A172 (cell line): Measurements from ENCODE around the gene SPC25. TPM values are rescaled to one million over a fixed set of nuclear protein-coding genes. Genes with fewer than 3 reads are reported as not detected.
A peak's percentile ranks its signal among the peaks of the same experiment; 100 is the strongest.
"Not testable (repeated sequence)": the region's sequence is repeated elsewhere in the genome, so short reads cannot be mapped to it uniquely, and the experiment has no call there.

Source experiments
- DNase-seq: peaks from one replicate; pipeline ENCODE4 v3.0.0-alpha.2; 2015; ENCODE audit warnings: low spot score
- total RNA-seq: library from RNA; depleted of rRNA; stranded (reverse); fragments of >200 nt; shearing (Covaris generic); gene quantifications from 2 replicates; pipeline ENCODE4 v1.2.3, GENCODE V29; 2014; rRNA removed

SPC25 gene, protein sequence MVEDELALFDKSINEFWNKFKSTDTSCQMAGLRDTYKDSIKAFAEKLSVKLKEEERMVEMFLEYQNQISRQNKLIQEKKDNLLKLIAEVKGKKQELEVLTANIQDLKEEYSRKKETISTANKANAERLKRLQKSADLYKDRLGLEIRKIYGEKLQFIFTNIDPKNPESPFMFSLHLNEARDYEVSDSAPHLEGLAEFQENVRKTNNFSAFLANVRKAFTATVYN
- 63.4 and 98.4 TPM in 2 replicates for total RNA-seq

DNA sequence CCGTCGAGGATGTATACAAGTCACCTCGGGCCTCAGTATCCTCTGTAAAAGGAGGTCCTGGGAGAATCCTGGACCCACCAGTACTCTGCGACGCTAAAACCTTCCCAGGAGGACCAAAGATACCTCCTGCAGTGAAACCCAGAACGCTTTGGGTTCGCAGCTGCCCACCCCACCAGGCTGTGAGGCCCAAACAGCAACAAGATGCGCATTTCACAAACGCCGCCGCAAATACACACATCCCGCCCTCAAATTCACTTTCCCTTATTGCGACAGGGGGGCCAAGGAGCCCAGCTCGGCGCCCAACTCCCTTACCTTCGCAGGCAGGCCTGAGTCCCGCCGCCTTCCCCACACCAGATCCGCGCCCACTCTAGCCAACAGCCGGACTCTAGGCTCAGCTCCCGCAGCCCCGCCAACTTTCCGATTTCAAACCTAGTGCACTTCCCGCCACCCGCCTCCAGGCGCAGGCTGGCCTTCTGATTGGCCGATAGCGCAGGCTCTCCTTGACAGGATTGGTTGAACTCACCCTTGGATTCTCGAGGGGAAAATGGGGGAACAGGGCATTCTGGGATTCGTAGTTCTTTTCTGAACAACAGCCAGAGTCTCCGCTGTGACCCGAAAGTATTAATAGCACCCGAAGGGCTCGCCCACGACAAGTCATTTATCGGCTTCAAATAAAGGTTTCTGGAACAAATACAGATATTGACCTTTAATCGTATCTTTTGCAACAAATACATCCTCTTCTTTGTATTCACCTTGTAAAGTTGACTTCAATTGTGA, at the start of gene SPC25:
SPC25 (minus strand) TSS at position 425 of the 777 bp plus-strand sequence. CDS start 911 bp downstream, outside the sequence.
- peak; percentile 92 for DNase-seq

DNA sequence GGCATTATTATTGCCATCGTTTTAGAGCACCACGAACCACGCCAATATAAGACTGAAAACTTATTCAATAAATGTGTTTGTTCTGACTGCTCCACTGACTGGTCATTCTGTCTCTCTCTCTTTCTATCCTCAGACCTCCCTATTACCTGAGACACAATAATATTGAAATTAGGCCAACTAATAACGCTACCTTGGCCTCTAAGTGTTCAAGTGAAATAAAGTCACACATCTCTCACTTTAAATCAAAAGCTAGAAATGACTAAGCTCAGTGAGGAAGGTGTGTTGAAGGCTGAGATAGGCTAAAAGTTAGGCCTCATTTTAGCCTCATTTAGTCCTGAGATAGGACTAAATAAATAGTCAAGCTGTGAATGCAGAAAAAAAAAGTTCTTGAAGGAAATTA, 49.7 kb upstream of the SPC25 start:
- DNase-seq: no peak

DNA sequence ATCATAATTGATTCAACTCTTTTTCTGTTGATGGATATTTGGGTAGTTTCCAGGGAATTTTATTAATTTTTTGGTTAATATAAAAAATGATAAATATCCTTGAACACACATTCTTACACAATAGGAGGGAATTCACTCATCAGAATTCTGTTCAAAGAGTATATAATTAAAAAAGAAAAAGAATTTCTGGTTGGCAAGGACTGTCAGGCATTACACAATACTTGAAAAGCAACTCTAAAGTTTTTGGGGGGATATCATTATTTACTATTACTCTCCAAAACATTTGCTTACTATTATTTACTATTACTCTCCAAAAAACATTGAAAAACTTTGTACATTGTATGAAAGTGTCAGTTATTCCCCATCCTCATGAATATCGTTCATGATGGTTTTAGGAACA, 48.8 kb upstream of the SPC25 start:
- no peak for DNase-seq

DNA sequence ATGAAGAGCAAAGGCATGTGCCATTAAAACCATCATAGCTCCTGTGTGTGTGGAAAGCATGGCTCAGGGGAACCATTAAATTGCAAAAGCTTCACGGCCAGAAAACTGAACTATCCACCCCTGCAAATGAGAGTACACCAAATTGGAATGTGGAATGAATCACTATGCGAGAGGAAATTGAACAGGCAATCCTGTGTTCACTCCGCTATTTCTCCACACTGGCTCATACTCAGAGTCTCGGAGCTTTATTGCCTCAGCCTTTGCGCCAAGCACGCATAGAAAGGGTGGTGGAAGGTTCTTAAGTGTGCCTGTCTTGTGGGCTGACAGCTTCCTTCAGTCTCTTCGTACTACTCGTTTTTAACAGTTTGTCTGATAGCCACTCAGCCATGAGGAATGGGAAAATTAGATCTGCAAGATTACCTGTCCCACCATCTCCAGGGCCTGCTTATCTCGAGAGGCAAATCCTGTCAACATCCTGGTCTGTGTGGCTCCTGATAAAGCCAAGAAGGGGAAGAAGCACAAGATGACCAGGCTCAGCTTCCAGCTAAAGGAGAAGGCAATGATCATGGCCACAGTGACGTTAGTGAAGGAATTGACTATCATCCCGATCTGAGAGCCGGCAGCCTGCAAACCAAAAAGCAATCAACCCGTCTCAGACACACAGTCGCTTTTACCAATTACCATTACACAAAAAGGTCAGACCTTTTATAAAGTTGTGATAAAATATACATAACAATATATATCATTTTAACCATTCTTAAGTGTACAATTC, 45.8 kb upstream of the SPC25 start:
- no peak for DNase-seq

DNA sequence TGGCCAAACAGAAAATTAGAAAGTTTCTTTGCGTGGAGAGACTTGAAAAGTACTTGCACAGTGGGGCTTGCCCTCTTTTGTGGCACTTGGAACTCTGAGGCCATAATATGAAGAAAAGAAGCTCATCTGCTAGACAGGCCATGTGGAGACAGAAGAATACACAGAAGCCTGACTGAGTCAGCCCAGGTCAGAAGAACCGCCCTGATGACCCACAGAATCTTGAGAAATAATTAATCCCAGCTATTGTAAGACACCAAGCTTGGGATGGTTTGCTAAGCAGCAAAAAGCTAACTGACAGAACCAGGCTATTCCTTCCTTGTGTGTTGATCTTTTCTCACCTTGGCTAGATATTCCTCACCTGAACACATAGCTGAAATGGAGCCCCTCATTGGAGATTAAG, 44.6 kb upstream of the SPC25 start:
- DNase-seq: no peak

DNA sequence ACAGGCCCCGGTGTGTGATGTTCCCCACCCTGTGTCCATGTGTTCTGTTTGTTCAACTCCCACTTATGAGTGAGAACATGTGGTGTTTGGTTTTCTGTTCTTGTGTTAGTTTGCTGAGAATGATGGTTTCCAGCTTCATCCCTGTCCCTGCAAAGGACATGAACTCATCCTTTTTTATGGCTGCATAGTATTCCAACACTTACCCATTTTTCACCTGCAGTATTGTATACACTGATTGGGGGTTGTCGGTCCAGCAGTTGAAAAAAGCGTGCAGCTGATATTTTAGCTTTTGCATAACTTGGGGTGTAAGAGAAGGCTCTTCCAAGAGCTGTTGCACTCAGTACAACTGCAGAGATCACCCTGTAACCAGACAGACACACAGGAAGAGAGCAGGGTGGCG, 41.9 kb upstream of the SPC25 start:
- not testable (repeated sequence) for DNase-seq

DNA sequence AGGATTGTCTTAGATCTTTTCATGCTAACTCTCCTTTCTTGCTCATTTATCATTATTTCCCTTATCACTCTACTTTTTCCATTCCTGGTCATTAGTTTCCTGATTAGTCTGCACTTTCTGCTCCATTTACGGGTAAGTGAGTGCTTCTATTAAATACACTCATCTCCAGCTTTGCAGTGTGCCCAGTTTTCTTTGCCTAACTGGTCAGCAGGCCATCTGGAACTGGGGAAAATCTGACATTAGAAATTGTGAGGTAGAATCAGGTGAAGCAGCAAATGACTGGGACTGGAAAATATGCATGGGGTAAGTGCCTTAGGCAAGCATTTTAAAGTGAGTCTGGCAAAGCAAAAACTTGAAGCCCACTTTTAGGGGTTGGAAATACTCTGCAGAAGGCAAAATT, 40.0 kb upstream of the SPC25 start:
- DNase-seq: no peak

DNA sequence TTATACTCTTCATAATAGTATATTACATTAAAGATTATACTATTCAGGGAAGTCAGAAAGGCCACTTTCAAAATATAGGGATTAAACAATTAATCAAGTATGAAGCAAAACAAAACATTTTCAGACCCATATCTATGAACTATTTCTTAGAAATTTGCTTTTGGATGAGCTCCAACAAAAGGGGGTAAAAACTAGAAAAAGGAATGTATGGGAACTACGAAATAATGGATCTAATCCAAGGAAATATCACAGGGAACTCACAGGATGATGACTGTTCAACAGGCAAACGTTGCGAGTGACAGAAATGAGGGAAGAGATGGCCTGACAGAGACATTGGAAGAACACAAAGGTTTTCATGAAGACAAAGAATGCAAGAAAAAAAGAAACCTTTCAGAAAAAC, 38.8 kb upstream of the SPC25 start:
- no peak for DNase-seq

DNA sequence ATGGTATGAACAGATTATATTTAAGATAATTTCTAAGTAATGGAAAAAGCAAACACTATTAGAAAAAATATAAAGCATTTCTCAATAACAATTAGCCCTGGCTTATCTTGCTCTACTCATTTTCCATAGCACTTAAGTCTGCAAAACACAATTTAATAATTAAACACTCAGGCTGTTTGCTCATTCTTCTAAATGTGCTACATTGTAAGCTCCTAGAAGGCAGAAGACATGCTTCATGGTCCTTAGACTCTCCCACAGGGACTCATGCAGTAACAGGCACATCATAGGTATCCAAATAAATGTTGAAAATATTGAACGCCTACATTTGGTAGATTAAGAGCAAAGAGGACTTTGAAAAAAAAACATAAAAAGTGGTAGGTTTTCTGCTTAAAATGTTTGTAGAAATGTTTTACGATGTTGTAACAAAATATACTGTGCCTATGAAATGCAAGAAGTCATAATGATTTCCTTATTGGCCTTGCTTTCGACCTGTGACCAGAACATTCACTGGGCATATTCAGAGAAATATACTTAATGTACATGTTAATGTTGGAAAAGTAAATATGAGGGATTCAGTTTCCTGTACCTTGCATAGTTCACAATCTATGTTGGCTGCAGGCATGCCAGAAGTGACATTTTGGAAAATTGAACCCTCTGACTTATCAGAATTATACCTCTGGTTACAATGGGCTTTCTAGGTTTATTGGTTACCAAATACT, 38.0 kb upstream of the SPC25 start:
- no peak for DNase-seq

DNA sequence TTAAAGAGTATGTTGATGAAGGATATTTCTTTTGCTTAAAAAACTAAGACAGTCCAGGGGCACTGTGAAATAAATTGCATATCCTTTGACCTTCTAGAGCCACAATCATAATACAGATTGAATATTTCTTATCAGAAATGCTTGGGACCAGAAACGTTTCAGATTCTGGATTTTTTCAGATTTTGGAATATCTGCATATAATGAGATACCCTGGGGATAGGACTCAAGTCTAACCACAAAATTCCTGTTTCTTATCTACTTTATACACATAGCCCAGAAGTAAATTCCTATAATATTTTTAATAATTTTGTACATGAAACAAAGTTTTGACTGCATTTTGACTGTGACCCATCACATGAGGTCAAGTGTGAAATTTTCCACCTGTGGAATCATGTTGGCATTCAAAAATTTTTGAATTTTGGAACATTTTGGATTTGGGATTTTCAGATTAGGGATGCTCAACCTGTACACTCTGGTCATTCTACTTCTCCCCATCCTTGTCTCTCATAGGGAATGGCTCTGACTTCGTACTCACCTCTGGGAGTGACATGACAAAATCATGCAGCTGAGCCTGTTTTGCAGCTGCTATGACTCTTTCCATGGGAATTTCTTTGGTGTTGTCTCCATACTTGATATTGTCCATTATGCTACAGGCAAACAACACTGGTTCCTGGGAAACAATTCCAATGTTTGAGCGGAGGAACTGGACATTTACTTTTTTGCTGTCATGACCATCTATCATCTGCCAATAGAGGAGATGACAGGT, 36.6 kb upstream of the SPC25 start:
- DNase-seq: no peak

DNA sequence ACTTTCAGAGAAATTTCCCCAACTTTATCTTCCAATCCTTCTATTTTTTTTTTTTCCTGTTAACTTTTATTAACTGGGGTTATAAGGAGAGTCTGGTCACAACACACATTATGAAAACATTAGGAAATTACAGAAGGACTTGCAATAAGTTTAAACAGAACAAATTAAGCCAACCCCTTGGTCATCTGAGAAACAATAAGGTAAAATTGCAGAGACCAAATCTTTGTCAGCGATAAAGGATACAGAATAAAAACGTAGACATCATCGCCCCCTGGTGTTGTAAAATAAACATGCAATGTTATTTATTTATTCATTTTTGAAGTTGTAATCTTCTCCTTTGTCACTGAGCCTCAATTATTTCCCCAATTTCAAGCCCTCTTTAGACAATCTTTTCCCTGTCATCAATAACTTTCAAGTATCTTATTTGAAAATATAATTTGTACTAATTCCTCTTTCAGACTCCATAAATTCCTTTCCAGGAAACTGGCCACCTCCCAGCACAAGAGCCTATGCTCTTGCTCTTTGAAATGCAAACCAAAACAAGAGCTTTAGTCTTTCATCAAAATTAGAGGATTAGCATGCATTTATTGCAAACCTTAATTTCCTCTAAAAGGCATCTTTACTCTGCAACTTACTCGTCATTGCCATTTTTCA, 30.4 kb upstream of the SPC25 start:
- peak; percentile 49 for DNase-seq

DNA sequence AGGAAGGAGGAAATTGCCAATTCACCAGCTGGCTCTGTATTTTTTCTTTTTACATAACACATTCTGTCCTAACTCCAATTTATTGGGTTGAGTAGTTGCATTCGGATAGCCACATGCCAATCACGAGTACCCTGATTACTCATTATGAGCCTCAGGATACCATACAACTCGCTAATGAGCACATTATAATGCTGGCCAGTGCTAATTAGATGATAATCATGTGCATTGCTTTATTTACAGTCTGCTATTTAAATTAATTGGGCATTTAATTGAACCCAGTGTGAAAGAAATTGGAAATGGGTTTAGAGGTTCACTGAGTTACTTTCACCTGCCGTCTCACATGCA, 26.1 kb upstream of the SPC25 start:
- no peak for DNase-seq

DNA sequence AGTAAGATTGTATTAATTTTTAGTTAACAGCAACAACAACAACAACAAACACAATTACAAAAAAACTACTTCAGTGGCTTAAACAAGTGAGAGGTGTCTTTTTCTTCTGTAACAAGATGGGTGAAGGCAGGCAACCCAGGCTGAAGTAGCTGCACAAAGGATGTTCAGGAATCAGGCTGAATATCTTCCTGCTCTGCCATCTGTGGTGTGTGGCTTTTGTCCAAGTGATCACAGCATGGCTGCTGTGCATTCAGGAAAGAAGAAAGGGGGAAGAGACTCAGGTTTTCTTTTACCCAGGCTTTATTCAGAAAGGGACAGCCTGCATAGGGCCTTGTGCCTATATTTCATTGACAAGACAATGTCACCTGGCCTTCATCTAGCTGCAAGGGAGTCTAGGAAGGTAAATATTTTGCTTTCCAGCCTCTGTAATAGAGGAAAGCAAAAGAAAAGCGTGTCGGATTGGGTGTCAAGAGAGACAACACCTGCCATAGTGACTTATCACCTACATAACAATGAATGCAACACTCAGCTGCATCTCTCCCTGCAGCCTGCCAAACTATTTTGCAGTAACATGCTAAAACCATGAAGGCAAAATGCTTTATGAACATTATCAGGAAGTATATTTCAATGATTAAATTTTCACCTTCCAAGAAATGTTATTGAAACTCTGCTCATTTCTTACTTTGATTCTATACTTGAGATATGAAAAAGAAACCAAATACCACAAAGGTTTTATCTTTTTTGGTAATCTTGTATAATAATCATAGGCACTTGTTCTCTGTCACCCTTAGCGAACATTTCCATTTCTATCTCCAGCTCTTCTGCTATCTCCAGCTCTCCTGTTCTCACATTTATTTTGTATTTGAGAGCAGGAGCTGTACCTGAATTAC, 25.5 kb upstream of the SPC25 start:
- no peak for DNase-seq

DNA sequence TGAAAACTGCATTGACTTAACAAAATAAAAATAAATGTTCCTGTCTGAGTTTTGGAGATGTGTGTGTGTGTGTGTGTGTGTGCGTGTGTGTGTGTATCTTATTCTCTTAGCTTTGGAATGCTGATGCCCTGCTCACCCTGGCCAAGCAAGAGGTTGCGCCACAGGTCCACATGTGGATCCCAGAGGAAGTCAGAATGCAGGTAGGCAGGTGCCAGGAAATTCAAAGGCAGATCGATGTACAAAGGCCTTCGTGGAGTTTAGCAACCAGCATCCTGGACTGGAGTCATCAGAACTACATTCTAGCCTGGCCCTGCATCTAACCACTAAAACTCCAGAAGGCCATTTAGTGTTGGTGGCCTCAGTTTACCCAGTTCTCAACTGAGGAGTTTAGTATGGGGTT, 23.3 kb upstream of the SPC25 start:
- no peak for DNase-seq

DNA sequence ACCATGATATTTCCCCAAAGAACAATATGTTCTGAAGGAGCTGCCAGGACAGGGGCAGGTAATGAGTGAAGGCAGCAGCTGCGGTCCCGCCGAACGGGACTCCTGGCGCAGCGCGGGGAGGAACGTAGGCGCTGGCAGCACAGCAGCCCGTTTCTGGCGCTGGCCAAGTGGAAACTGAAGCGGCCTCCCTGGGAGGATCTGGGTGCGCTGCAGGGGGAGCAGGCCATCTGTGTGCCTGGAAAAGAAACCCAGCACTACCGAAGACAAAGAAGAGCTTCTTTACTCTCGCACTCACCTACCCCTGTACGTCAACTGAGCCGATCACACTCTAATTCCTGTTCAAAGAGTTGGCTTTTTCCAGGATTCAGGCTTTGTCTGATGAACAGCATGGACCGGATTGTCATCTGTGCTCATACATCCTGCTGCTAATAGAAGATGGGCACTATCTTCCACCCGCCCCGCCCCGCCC, 22.7 kb upstream of the SPC25 start:
- no peak for DNase-seq

DNA sequence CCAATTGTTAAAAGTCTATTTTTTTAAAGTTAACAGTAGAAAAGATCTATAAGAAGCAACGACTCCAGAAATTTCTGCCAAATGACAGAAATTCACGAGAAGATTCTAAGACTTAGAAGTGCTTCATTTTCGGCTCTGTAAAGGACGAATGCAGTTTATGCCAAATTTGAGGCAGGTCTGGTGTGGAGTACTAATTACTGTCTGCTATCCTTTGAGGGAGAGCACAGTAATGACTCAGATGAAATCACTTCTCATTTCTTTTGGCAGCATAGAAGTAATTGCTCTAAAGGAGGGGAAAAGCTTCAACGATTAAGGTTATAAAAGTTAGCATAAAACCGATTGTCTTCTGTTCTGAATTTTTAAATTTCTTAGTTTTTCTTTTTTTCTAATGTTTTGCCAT, 22.2 kb upstream of the SPC25 start:
- DNase-seq: no peak

DNA sequence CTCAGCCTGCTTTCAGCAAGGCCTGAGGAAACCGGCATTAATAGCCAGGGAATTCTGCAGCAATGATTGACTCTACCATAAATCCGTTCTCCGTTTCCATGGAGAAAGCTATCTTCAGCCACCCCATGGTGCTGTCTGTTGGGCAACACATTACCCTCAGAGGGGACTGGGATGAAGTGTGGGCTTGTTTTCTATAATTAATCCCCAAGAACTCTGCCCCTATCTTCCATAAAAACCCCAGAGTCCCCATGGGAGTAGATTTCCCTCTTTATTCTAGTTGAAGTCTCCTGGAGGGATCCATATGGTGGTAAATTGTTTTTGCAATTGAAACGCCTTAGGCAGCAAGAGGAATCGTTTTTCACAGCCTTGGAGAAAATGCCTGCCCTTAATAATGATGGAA, 20.1 kb upstream of the SPC25 start:
- no peak for DNase-seq

DNA sequence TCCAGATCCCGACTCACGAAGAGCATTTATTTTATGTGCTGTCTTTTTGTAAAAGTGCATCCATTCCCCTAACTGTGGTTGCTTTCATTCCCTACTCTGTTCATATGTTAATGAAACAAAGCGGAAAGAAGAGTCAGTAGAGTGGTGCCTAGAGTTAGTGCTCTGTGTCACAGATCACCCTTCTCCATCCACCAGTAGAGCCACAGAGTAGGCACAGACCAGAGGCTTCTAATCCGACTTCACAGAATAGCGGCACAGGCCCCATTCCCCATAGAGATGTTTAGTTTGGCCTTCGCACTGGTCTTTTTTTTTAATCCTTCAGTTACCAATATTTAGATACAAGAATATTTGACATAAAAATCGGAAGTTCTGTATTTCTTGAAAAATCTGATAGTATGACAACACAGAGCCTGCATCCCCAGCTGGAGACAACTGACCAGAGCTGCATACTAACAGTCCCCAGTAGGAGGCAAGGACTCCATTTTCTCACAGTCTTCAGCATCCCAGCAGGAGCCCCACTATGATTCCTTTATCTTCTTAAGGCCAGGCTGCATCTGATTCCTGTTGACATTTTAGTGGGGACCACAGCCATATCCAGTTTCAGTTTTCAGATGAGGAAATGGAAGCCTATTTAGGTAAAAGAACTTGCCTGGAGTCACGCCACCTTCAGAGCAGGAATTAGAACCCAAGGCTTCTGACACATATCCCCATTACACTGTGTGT, 17.9 kb upstream of the SPC25 start:
- DNase-seq: no peak

DNA sequence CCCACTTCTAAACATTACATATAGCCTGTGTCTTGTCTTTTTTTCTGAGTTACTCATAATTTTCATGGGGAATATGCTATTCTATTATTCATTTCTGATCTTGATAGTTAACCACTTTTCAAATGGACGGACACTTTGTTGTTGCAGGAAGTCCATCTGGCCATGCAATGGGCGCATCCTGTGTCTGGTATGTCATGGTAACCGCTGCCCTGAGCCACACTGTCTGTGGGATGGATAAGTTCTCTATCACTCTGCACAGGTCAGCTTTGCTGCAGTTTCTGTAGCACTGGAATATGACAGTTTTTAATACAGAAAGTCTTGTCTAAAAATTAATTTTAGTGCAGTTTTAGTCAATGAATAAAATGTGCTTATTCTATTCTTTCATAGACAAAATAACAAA, 14.1 kb upstream of the SPC25 start:
- DNase-seq: no peak
